Measurements from ENCODE around the gene SIVA1.

- TF ChIP-seq TARDBP (IDR thresholded peaks at IDR 0.05) (no peak), FOXM1 (IDR thresholded peaks at IDR 0.05; ENCODE audit: borderline replicate concordance) (no peak), SP1 (IDR thresholded peaks at IDR 0.05) (no peak), NFRKB (IDR thresholded peaks at IDR 0.05) (no peak), CTBP1 (IDR thresholded peaks at IDR 0.05; ENCODE audit: borderline replicate concordance) (no peak), ARNT (IDR thresholded peaks at IDR 0.05) (no peak), FOXA1 (IDR thresholded peaks at IDR 0.05) (no peak), FOXK2 (IDR thresholded peaks at IDR 0.05) (no peak), HDGF (IDR thresholded peaks at IDR 0.05; ENCODE audit: borderline replicate concordance) (no peak)
- TF ChIP-seq, protein P1, sequence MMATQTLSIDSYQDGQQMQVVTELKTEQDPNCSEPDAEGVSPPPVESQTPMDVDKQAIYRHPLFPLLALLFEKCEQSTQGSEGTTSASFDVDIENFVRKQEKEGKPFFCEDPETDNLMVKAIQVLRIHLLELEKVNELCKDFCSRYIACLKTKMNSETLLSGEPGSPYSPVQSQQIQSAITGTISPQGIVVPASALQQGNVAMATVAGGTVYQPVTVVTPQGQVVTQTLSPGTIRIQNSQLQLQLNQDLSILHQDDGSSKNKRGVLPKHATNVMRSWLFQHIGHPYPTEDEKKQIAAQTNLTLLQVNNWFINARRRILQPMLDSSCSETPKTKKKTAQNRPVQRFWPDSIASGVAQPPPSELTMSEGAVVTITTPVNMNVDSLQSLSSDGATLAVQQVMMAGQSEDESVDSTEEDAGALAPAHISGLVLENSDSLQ (IDR thresholded peaks at IDR 0.05): no peak
Observed at GRCh38 chr14:104804481-104805325, 51.8 kb downstream of the SIVA1 start.
